ENCODE measurements around the gene GPR55. TPM values are rescaled to one million over a fixed set of nuclear protein-coding genes. Genes with fewer than 3 reads are reported as not detected.

Gene GPR55
- total and polyA plus RNA-seq, 8 donors: 0.13 to 0.37 (median 0.19) TPM; not detected in 5

- WGBS, 5 donors: 87 to 92% (median 89%) methylated on average over 4 of the region's 4 CpGs
- Histone ChIP-seq H3K4me3 (no peak overlapping the region), H3K27ac (no peak overlapping the region), H3K4me1 (peaks cover 0 to 8% (median 2%) of the 10 kb centered on the region in 4 donors), H3K36me3 (no peaks in the 10 kb centered on the region), H3K9me3 (no peaks in the 10 kb centered on the region), H3K27me3 (peaks cover 0 to 10% (median 0%) of the 10 kb centered on the region in 3 donors)
- TF ChIP-seq CTCF (IDR thresholded peaks at IDR 0.05) (no peak), POLR2A (IDR thresholded peaks at IDR 0.05) (no peak), EP300 (IDR thresholded peaks at IDR 0.05) (no peak), POLR2AphosphoS5 (IDR thresholded peaks at IDR 0.05) (no peak)
- intact Hi-C loops (cut with DNase I; ENCODE audit: low total_unique reads): no loop called here
- DNase-seq: no peak
These were observed 34.4 kb downstream of the GPR55 start for GRCh38 chr2:230890646-230891045.

- Histone ChIP-seq H3K4me3 (no peak overlapping the region), H3K36me3 (no peaks in the 10 kb centered on the region), H3K9me3 (no peaks in the 10 kb centered on the region), H3K27me3 (peaks cover 0 to 10% (median 0%) of the 10 kb centered on the region in 3 donors), H3K27ac (no peak overlapping the region), H3K4me1 (peaks cover 0 to 6% (median 2%) of the 10 kb centered on the region in 4 donors)
- no peak for DNase-seq
- TF ChIP-seq EP300 (IDR thresholded peaks at IDR 0.05) (no peak), CTCF (IDR thresholded peaks at IDR 0.05) (no peak), POLR2A (IDR thresholded peaks at IDR 0.05) (no peak), POLR2AphosphoS5 (IDR thresholded peaks at IDR 0.05) (no peak)
- WGBS, 5 donors: 87 to 91% (median 89%) methylated on average over 22 of the region's 22 CpGs
- intact Hi-C loops (cut with DNase I; ENCODE audit: low total_unique reads): no loop called here
These were observed 35.0 kb downstream of the GPR55 start for GRCh38 chr2:230889911-230890601.

GRCh38 chr2:230888824-230889400, 36.1 kb downstream of the GPR55 start:
- H3K4me1 ChIP-seq: peaks cover 0 to 4% (median 0%) of the 10 kb centered on the region in 4 donors
- peaks cover 0 to 10% (median 0%) of the 10 kb centered on the region in 3 donors for H3K27me3 ChIP-seq
- H3K9me3 ChIP-seq: no peaks in the 10 kb centered on the region
- H3K4me3 ChIP-seq: no peak overlapping the region
- intact Hi-C loops (cut with DNase I; ENCODE audit: low total_unique reads): no loop called here
- no peak for DNase-seq
- H3K36me3 ChIP-seq: no peaks in the 10 kb centered on the region
- 87 to 93% (median 89%) methylated on average over 14 of the region's 14 CpGs for WGBS, 5 donors
- H3K27ac ChIP-seq: no peak overlapping the region
- TF ChIP-seq EP300 (IDR thresholded peaks at IDR 0.05) (no peak), POLR2AphosphoS5 (IDR thresholded peaks at IDR 0.05) (no peak), POLR2A (IDR thresholded peaks at IDR 0.05) (no peak), CTCF (IDR thresholded peaks at IDR 0.05) (no peak)

- Histone ChIP-seq H3K27me3 (peaks cover 0 to 5% (median 0%) of the 10 kb centered on the region in 3 donors), H3K36me3 (no peaks in the 10 kb centered on the region), H3K27ac (no peak overlapping the region), H3K4me1 (no peaks in the 10 kb centered on the region), H3K4me3 (no peak overlapping the region), H3K9me3 (no peaks in the 10 kb centered on the region)
- TF ChIP-seq POLR2AphosphoS5 (IDR thresholded peaks at IDR 0.05): no peak
- TF ChIP-seq EP300 (IDR thresholded peaks at IDR 0.05): no peak
- no peak for TF ChIP-seq POLR2A (IDR thresholded peaks at IDR 0.05)
- TF ChIP-seq CTCF (IDR thresholded peaks at IDR 0.05): no peak
- 79 to 86% (median 83%) methylated on average over 7 of the region's 7 CpGs for WGBS, 5 donors
- no peak for DNase-seq
- intact Hi-C loops (cut with DNase I; ENCODE audit: low total_unique reads): no loop called here
These were observed 37.7 kb downstream of the GPR55 start for GRCh38 chr2:230887342-230887741.

Measured in stomach (tissue), 9 donors.